Measurements from ENCODE around the gene CHST13. TPM values are rescaled to one million over a fixed set of nuclear protein-coding genes. Genes with fewer than 3 reads are reported as not detected.
A peak's percentile ranks its signal among the peaks of the same experiment; 100 is the strongest.

CHST13 gene, protein sequence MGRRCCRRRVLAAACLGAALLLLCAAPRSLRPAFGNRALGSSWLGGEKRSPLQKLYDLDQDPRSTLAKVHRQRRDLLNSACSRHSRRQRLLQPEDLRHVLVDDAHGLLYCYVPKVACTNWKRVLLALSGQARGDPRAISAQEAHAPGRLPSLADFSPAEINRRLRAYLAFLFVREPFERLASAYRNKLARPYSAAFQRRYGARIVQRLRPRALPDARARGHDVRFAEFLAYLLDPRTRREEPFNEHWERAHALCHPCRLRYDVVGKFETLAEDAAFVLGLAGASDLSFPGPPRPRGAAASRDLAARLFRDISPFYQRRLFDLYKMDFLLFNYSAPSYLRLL
- total RNA-seq, result under 1 TPM; 0.15 to 0.18 TPM
- total RNA-seq, result 0 to 0.12 reads per million in 2 donors

DNA sequence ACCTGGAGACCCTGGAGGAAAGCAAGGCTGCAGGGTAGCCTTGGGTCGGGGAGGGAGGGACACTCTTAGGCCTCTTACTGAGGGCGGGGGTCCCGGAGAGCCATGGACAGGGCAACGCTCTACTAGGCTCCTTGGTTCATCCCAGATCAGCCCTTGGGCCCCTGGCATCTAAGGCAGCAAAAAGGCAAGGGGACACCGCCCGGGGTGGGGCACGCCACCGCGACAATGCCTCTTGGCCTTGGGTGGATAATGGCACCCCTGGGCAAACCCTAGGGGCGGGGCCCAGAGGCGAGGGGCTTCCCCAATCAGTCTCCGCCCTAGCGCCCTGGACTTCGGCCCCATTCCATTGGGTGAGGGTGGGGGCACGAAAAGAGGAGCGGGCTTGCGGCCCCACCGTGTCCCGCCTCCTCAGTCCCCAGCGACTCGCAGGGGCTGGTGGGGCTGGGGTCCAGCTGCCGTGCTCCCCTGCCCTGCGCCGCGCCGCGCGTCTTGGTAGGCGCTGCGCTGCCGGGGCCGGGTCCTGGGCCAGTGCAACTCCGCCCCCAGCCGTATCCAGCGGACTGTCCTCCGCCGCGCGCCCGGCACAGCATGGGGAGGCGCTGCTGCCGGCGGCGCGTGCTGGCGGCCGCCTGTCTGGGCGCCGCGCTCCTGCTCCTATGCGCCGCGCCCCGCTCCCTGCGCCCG lies at the start of gene CHST13:
TSS of gene CHST13 (plus strand) at position 411 of the 684 bp plus-strand sequence. CDS start at position 589, 178 bp downstream.
- H3K36me3 Mint-ChIP-seq (ENCODE audit: low read depth), result no peaks in the 10 kb centered on the region
- peaks cover 46% of the 10 kb centered on the region for H3K27me3 Mint-ChIP-seq
- peaks cover 4% of the 10 kb centered on the region for H3K4me1 Mint-ChIP-seq
- peak; percentile 25 for ATAC-seq
- no peak for DNase-seq
- H3K27ac Mint-ChIP-seq, result no peak within 1 kb of the TSS
- H3K4me3 Mint-ChIP-seq, result no peak within 1 kb of the TSS
- no peaks in the 10 kb centered on the region for H3K9me3 ChIP-seq (ENCODE audit: control insufficient read depth, low read length, poor library complexity, severe bottlenecking)

DNA sequence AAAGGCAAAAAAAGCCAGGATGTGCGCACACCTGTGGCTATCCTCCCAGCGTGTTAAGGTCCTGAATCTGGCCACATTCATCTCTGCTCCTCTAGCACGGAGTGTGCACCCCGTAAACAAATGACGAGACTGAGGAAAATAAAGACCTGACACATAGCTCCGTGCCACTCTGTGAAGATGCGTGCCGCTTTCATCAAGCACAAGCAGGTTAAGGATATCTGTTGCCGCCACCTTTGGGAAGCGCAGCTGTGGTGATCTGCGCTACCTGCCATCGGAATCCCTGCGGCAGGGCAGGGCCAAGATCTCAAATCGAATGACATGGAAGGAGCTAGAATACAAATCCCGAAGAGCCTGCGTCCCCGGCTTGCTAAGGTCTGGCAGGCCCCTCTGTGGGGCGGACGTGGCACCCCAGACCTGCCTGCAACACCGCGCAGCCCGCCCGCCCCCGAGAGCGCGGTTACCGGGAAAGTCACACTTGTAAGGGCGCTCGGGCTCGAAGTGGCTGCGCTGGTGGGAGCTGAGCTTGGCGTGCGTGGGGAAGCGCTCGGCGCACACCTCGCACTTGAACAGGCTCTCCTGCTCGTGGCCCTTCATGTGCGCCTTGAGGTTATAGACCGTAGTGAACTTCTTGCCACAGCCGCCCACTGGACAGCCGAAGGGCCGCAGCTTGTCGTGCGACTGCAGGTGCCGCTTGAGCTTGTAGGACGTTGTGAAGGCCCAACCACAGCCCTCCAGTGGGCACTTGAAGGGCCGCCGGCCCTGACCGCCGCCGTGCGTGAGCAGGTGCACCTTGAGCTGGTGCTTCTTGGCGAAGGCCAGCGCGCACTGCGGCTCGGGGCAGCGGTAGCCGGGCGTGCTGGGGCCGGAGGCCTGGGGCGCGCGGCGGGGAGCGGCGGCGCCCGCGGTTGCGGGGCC lies 49.2 kb upstream of the CHST13 start:
- peak overlapping the region; percentile 91 for H3K4me3 Mint-ChIP-seq
- H3K27ac Mint-ChIP-seq, result peak overlapping the region; percentile 90
- H3K27me3 Mint-ChIP-seq, result no peaks in the 10 kb centered on the region
- DNase-seq, result peak; percentile 12 to 21 (median 15)
- no peak for ATAC-seq
- peaks cover under 1% of the 10 kb centered on the region for H3K36me3 Mint-ChIP-seq (ENCODE audit: low read depth)
- H3K9me3 ChIP-seq (ENCODE audit: control insufficient read depth, low read length, poor library complexity, severe bottlenecking), result no peaks in the 10 kb centered on the region
- H3K4me1 Mint-ChIP-seq, result peaks cover 35% of the 10 kb centered on the region

DNA sequence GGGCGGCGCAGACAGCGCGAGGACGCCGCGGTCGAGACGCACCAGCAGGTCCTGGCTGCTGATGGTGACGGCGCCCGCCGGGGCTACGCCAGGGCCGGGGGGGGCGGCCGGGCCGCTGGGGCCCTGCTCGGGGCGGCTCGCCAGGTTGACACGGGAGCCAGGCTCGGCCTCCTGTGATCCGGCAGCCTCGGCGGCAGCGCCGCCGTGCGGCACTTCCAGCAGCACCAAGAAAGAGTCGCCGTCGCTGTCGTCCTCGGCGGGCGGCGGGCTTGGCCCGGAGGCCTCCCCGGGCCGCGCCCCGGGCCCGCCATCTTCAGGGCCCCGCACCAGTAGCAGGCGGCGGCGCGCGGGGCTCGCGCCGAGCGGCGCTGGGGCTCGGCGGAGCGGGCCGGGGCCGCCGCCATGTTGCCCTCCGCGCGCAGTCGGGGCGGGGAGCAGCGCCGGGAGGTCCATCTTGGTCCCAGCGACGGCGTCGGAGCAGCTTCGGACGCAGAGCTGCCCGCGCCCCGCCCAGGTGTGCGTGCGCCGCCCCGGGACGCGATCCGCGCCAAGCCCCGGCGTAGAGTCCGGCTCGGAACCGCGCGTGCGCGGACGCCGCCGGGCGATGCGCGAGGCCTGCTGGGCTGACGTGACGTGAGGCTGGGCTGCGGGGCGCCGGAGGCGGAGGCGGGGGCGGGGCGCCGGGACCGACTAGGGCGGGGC lies 48.4 kb upstream of the CHST13 start, which contains the start of gene ZXDC:
TSS of gene ZXDC (minus strand) at position 479 of the 702 bp plus-strand sequence. CDS start at position 453, 26 bp downstream.
- H3K36me3 Mint-ChIP-seq (ENCODE audit: low read depth), result peaks cover 1% of the 10 kb centered on the region
- H3K4me3 Mint-ChIP-seq, result peak within 1 kb of the TSS; percentile 93
- peaks cover 34% of the 10 kb centered on the region for H3K4me1 Mint-ChIP-seq
- H3K9me3 ChIP-seq (ENCODE audit: control insufficient read depth, low read length, poor library complexity, severe bottlenecking), result no peaks in the 10 kb centered on the region
- ATAC-seq (peak; percentile 82), DNase-seq (peak; percentile 89 to 96 (median 92))
- H3K27ac Mint-ChIP-seq, result peak within 1 kb of the TSS; percentile 90
- H3K27me3 Mint-ChIP-seq, result no peaks in the 10 kb centered on the region

DNA sequence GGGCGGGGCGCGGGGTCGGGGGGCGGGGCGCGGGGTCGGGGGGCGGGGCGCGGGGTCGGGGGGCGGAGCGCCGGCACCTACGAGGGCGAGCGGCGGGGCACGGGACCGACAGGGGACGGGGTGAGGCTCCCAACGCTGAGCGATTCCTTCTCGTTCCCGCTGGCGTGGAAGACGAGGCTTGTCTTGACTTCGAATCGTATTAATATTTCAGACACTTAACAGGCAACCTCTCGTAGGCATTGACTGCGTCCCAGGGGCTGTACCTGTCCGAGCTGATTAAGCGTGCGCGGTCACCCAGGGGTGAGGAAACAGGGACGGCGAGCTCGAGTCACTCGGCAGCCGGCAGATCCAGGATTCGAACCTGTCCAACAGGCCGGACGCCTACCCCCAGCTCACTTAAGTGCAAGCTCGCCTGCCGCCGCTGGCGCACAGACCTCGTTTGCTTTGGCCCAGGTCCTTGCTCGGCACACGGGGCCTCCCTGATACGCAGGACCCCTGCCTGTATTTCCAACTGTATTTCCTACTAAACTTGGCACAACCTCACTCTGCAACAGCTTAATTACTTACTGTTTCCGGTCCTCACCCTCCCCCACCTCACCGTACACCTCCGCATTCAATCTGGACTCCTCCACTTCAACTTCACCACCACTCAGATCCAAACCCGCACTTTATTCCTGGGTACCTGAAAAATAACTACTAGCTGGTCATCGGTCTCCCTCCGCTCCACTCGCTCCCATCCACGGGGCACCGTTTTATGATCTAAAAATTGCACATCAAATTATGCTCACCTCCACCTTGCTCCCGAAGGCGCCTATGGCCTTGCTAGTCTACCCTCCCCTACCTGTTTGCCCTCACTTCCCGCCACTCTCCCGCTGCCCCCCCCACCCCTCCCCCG lies 47.5 kb upstream of the CHST13 start:
- Mint-ChIP-seq H3K36me3 (ENCODE audit: low read depth) (peaks cover 2% of the 10 kb centered on the region), H3K27ac (peak overlapping the region; percentile 61), H3K4me3 (peak overlapping the region; percentile 93), H3K27me3 (no peaks in the 10 kb centered on the region), H3K4me1 (peaks cover 32% of the 10 kb centered on the region)
- H3K9me3 ChIP-seq (ENCODE audit: control insufficient read depth, low read length, poor library complexity, severe bottlenecking), result no peaks in the 10 kb centered on the region
- DNase-seq, result no peak
- ATAC-seq, result peak; percentile 8

DNA sequence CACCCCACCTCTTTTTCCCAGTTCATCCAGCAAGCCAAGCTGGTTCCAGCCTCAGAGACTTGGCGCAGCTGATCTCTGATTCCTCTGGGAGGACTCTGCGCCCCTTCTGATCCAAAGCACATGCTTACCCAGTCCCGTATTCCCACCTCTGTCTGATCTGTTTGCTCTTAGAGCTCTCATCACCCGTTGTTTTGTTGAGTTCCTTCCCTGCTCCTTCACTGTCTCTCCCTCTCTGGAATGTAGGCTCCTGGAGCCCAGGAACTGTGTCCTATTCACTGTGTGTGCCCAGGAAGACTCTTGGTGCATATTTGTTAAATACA lies 46.9 kb upstream of the CHST13 start:
- Mint-ChIP-seq H3K36me3 (ENCODE audit: low read depth) (peaks cover 2% of the 10 kb centered on the region), H3K27me3 (no peaks in the 10 kb centered on the region), H3K4me3 (peak overlapping the region; percentile 93), H3K27ac (peak overlapping the region; percentile 61), H3K4me1 (peaks cover 32% of the 10 kb centered on the region)
- ATAC-seq, result no peak
- no peak for DNase-seq
- H3K9me3 ChIP-seq (ENCODE audit: control insufficient read depth, low read length, poor library complexity, severe bottlenecking), result no peaks in the 10 kb centered on the region

DNA sequence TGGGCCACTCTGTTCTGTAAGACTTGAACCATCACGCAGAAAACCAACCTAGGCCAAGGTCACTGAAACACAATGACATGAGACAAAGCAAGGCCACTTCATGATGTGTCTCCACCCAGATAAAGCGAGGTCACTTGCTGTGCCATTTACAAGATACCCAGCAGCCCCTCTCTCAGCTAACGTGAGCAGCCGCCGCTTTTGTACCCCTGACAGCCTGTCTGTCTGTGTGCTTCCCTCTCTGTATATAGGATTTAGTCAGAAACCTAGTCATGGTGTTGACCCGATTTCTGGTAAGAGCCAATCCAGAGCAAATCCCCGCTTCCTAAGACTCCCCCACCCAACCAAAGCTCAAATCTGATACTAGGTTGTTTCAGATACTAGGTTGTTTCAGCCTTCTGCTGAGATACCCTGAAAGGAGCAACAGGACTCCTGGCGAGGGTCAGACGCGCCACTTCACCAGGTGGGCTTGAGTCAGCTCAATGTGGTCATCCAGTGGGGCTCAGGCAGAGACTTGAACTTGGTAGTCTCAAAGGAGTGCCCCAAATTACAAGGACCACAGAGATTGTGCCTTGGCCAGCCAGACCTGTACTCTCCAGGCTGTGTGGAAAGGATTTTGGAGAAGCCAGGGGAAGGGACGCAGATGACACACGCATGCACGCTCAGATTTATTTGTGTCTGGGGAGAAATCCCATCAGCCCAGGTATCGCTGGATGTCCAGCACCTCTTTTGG lies 45.2 kb upstream of the CHST13 start:
- Mint-ChIP-seq H3K27ac (no peak overlapping the region), H3K36me3 (ENCODE audit: low read depth) (peaks cover 4% of the 10 kb centered on the region)
- no peak for ATAC-seq

DNA sequence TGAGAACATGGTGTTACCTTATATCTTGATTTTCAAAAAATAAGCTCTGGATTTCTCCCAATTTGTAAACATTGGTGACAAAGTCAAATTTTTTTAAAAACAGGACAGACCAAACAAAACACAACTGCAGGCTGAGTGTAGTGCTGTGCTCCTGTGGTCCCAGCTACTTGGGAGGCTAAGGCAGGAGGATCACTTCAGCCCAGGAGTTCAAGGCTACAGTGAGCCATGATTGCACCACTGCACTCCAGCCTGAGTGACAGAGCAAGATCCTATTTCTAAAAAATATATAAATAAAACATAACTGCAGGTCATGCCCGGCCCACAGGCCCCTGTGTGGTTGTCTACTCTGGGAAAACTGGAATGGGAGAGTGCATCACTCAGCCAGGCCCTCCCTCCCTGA lies 44.3 kb upstream of the CHST13 start:
- H3K27me3 Mint-ChIP-seq, result peaks cover 2% of the 10 kb centered on the region
- peaks cover 20% of the 10 kb centered on the region for H3K4me1 Mint-ChIP-seq
- ATAC-seq, result no peak
- no peaks in the 10 kb centered on the region for H3K9me3 ChIP-seq (ENCODE audit: control insufficient read depth, low read length, poor library complexity, severe bottlenecking)
- no peak overlapping the region for H3K27ac Mint-ChIP-seq
- H3K36me3 Mint-ChIP-seq (ENCODE audit: low read depth), result peaks cover 4% of the 10 kb centered on the region
- no peak for DNase-seq
- no peak overlapping the region for H3K4me3 Mint-ChIP-seq

More for the DNA sequence above, 45.2 kb upstream of the CHST13 start:
- Mint-ChIP-seq H3K4me1 (peaks cover 18% of the 10 kb centered on the region), H3K27me3 (no peaks in the 10 kb centered on the region), H3K4me3 (no peak overlapping the region)
- H3K9me3 ChIP-seq (ENCODE audit: control insufficient read depth, low read length, poor library complexity, severe bottlenecking), result no peaks in the 10 kb centered on the region
- DNase-seq, result no peak

DNA sequence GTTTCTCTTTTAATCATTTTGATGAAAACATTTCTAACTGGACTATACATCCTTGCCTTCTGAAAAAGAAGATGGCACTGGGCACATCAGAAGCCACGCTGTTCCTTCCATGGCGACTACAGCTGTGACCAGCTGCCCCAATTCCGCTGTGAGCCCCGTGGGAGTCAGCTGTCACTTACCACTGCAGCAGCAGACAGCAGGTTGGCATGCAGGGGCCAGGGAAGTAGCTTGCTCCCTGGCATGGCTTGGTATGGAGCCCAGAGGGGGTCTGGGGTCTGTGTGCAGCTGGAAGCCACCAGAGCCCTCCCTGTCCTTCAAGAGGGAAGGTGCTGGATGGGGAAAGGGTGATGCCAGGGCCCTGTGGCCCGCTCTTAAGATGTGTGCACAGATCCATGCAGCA lies 43.7 kb upstream of the CHST13 start:
- peaks cover 4% of the 10 kb centered on the region for H3K27me3 Mint-ChIP-seq
- H3K4me1 Mint-ChIP-seq, result peaks cover 18% of the 10 kb centered on the region
- no peak for DNase-seq
- no peak overlapping the region for H3K27ac Mint-ChIP-seq
- no peak for ATAC-seq
- peaks cover 4% of the 10 kb centered on the region for H3K36me3 Mint-ChIP-seq (ENCODE audit: low read depth)
- H3K9me3 ChIP-seq (ENCODE audit: control insufficient read depth, low read length, poor library complexity, severe bottlenecking), result no peaks in the 10 kb centered on the region
- H3K4me3 Mint-ChIP-seq, result no peak overlapping the region

DNA sequence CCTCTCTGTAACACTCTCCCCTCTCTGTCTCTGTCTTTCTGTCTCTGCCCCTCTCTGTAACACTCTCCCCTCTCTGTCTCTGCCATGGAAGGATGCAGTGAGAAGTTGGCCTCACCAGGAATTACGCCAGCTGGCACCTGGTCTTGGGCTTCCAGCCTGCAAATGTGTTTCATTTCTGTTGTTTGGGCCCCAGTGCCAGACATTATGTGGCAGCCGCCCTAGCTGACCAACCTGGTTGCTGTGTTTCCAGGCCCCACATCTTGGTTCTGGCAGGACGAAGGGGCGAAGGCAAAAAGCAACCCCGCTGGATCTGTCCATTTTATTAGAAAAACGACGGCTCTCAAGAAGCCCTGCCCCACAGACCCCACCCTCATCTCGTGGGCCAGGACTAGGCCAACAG lies 43.1 kb upstream of the CHST13 start:
- H3K9me3 ChIP-seq (ENCODE audit: control insufficient read depth, low read length, poor library complexity, severe bottlenecking), result no peaks in the 10 kb centered on the region
- H3K27me3 Mint-ChIP-seq, result peaks cover 4% of the 10 kb centered on the region
- H3K27ac Mint-ChIP-seq, result no peak overlapping the region
- peaks cover 4% of the 10 kb centered on the region for H3K36me3 Mint-ChIP-seq (ENCODE audit: low read depth)
- H3K4me1 Mint-ChIP-seq, result peaks cover 18% of the 10 kb centered on the region
- DNase-seq, result no peak
- no peak for ATAC-seq
- no peak overlapping the region for H3K4me3 Mint-ChIP-seq

DNA sequence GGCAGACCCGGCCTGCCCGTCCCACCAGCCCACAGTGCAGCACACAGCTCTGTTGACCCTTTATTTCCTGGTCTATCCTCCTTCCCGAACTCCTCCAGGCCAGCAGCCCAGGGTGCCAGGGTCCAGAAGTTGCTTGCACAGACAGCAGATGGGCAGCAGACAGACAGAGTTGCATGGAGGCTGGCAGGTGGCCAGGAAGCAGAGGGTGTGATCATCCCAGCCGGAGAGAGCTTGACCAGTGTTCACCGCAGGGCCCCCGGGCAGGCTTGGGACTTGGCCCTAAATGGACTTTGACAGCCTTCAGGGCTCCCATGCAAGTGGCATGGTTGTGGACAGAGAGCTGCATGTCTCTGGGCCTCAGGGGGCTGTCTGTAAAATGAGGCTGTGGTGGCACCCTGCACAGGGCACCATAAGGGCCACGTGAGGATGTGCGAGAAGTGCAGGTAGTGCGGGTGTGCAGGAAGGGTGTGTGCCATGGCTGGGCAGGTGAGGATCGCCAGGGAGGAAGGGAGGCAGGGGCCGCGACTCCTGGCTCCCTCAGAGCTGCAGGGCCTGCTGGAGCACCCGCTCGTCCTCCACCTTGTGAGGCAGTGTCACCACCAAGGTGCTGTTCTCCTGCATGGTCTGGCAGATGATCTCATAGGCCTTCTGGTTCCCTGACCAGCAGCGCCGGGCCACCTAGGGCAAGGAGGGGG lies 42.0 kb upstream of the CHST13 start:
- DNase-seq, result no peak
- H3K4me3 Mint-ChIP-seq, result no peak overlapping the region
- H3K27me3 Mint-ChIP-seq, result peaks cover 4% of the 10 kb centered on the region
- H3K27ac Mint-ChIP-seq, result no peak overlapping the region
- H3K36me3 Mint-ChIP-seq (ENCODE audit: low read depth), result peaks cover 4% of the 10 kb centered on the region
- no peaks in the 10 kb centered on the region for H3K9me3 ChIP-seq (ENCODE audit: control insufficient read depth, low read length, poor library complexity, severe bottlenecking)
- no peak for ATAC-seq
- peaks cover 14% of the 10 kb centered on the region for H3K4me1 Mint-ChIP-seq
